ENCODE data around the gene KDM4B.

KDM4B gene

DNA sequence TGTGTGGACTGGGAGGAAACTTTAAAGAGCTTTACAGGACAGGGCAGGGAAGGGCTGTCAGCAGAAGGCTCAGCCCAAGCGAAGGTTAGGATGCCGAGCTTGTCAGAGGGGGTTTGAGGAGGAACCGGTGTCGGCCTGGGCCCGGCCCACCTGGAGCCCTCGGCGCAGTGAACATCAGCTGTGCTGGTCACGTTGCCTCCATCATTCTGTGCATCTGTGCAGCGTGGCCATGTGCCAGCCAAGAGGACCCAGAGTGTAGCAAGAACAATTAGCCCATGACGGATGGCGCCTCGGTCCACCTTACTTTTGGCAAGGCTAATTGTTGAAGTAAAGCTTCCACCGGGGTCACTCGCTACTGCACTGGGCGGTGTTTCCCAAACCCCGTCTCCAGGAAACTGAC lies 210.3 kb downstream of the KDM4B start:
- TF ChIP-seq, protein P1, sequence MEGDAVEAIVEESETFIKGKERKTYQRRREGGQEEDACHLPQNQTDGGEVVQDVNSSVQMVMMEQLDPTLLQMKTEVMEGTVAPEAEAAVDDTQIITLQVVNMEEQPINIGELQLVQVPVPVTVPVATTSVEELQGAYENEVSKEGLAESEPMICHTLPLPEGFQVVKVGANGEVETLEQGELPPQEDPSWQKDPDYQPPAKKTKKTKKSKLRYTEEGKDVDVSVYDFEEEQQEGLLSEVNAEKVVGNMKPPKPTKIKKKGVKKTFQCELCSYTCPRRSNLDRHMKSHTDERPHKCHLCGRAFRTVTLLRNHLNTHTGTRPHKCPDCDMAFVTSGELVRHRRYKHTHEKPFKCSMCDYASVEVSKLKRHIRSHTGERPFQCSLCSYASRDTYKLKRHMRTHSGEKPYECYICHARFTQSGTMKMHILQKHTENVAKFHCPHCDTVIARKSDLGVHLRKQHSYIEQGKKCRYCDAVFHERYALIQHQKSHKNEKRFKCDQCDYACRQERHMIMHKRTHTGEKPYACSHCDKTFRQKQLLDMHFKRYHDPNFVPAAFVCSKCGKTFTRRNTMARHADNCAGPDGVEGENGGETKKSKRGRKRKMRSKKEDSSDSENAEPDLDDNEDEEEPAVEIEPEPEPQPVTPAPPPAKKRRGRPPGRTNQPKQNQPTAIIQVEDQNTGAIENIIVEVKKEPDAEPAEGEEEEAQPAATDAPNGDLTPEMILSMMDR (conservative IDR thresholded peaks at IDR 0.05): no peak
- TF ChIP-seq ZFX (IDR thresholded peaks at IDR 0.05): no peak
- H3K27ac ChIP-seq: no peak overlapping the region

DNA sequence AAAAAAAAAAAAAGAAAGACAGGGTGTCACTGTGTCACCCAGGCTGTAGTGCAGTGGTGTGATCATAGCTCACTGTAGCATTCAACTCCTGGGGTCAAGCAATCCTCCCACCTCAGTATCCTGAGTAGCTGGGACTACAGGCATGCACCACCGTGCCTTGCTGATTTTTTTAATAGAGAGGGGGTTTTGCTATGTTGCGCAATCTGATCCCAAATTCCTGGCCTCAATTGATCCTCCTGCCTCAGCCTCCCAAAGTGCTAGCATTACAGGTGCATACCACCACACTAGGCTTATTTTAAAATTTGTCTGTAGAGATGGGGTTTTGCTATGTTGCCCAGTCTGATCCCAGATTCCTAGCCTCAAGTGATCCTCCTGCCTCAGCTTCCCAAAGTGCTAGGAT lies 212.4 kb downstream of the KDM4B start:
- no peak overlapping the region for H3K27ac ChIP-seq
- TF ChIP-seq, protein P1 (conservative IDR thresholded peaks at IDR 0.05): no peak
- no peak for TF ChIP-seq ZFX (IDR thresholded peaks at IDR 0.05)

DNA sequence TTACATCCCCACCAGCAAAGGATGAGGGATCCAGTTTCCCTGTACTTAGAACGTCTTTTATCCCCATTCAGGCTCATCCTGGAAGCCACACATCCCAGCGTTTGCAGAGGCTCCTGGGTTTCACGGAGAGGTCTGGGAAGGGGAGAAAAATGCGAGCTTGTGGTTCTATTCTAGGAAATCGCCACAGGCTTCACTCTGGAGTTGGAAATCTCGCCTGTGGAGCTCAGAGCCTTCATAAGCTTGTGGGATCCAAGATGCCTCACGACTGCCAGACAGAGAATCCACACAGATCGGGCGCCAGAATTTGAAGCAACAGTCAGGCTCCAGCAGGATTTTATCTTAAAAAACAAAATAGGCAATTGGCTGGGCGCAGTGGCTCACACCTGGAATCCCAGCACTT lies 213.8 kb downstream of the KDM4B start:
- TF ChIP-seq, protein P1 (conservative IDR thresholded peaks at IDR 0.05): no peak
- no peak for TF ChIP-seq ZFX (IDR thresholded peaks at IDR 0.05)
- no peak overlapping the region for H3K27ac ChIP-seq

DNA sequence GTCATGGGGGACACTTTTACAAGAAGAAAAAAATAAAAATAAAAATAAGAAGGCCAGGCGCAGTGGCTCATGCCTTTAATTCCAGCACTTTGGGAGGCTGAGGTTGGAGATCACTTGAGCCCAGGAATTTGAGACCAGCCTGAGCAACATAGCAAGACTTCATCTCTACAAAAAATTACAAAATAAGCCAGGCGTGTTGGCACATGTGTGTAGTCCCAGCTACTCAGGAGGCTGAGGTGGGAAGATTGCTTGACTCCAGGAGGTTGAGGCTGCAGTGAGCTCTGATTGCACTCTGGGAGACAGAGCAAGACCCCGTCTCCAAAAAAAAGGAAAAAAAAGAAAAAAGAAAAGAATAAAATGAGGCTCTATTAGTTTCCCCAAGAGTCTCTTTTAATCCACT lies 214.7 kb downstream of the KDM4B start:
- H3K27ac ChIP-seq: no peak overlapping the region
- TF ChIP-seq, protein P1 (conservative IDR thresholded peaks at IDR 0.05): no peak
- TF ChIP-seq ZFX (IDR thresholded peaks at IDR 0.05): no peak

DNA sequence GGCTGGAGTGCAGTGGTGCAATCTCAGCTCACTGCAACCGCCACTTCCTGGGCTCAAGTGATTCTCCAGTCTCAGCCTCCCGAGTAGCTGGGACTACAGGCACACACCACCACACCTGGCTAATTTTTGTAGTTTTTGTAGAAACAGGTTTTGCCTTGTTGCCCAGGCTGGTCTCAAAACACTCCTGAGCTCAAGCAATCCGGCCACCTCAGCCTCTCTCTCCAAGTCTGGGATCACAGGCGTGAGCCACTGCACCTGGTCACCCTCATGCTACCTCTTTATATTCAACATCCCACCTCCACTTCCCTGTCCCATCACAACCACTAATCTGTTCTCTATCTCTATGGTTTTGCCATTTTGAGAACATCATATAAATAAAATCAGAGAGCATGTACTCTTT lies 216.0 kb downstream of the KDM4B start:
- H3K27ac ChIP-seq: no peak overlapping the region
- no peak for TF ChIP-seq ZFX (IDR thresholded peaks at IDR 0.05)
- TF ChIP-seq, protein P1 (conservative IDR thresholded peaks at IDR 0.05): no peak

DNA sequence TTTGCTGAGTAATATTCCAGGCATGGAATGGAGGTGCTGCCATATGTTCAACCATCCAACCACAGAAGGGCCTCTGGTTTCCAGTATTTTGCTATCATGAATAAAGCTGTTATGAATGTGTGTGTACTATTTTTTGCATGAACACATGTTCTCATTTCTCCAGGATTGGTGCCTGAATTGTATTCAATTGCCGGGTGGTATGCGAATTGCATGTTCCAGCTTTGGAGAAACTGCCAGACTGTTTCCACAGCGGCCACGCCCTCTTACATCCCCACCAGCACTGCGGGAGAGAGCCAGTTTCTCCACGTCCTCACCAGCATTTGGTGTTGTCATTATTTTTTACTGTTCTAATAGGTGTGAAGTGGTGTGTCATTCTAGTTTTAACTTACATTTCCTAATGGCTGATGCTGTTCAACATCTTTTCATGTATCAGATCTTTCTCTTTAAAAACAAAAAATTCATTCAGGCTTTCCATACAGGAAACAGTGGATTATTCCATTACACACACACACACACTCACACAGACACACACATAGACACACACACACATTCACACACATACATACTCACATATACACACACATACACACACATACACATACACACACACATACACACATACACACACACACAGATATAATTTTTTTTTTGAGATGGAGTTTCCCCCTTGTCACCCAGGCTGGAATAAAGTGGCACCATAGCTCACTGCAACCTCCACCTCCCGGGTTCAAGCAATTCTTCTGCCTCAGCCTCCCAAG lies 217.6 kb downstream of the KDM4B start:
- no peak overlapping the region for H3K27ac ChIP-seq
- TF ChIP-seq, protein P1 (conservative IDR thresholded peaks at IDR 0.05): no peak
- TF ChIP-seq ZFX (IDR thresholded peaks at IDR 0.05): no peak

DNA sequence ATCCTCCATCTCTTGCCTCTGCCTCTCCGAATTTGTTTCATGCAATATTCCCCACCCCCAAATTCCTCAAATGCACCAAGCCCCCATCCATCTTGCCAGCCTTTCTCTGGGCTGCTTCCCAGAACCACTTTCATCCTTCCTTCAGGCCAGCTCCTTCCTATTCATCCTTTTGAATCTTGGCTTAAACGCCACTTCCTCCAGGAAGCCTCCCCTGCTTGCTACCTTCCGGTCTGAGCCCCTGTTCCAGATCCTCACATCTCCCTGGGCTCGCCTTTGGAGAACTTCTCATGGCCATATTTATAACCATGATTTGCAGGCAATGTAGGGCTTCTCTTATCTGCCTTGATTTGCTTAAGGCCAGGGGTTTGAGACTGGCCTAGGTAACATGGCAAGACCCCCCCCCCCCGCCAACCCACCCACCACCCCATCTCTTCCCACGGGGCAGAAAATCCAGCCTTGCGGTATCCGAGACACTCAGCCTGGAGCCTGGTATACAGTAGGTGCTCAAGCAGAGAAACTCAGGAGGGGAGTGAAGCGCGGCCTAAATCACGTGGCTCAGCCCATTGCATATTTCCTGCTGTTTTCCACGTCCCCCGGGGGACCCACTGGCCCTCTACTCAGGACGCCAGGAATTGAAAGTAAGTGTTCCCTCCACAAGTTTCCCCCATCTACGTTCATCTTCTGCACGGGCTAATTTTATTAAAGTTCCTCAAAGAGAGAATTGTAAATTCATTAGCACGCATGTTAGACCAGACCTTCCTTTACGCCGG lies 219.8 kb downstream of the KDM4B start:
- no peak overlapping the region for H3K27ac ChIP-seq
- no peak for TF ChIP-seq ZFX (IDR thresholded peaks at IDR 0.05)
- TF ChIP-seq, protein P1 (conservative IDR thresholded peaks at IDR 0.05): no peak

Measured in C4-2B (cell line).